Skeletal muscle satellite cell (primary cell): ENCODE data around the gene TBC1D1.

Experiments
- H3K27me3 ChIP-seq: 2 replicates; pipeline ENCODE4 v1.7.0; 2013; ENCODE audit warnings: low read length; ENCODE audit not compliant: control insufficient read depth, insufficient read depth
- H3K36me3 ChIP-seq: 2 replicates; pipeline ENCODE4 v1.7.0; 2013; ENCODE audit warnings: mild to moderate bottlenecking, control low read depth, low read length; ENCODE audit not compliant: insufficient read depth
- H3K4me1 ChIP-seq: 2 replicates; pipeline ENCODE4 v1.7.0; 2013; ENCODE audit warnings: low read length; ENCODE audit not compliant: control insufficient read depth, insufficient read depth
- H3K4me2 ChIP-seq: 2 replicates; pipeline ENCODE4 v1.7.0; 2013; ENCODE audit warnings: mild to moderate bottlenecking, low read length
- H3K4me3 ChIP-seq: 2 replicates; pipeline ENCODE4 v1.7.0; 2013; ENCODE audit warnings: low read length
- H3K9ac ChIP-seq: 2 replicates; pipeline ENCODE4 v1.7.0; 2013; ENCODE audit warnings: mild to moderate bottlenecking, low read depth, low read length, moderate library complexity
- H3K9me3 ChIP-seq: replicated peaks from 2 replicates; pipeline ENCODE4 v1.7.0; 2013; ENCODE audit warnings: mild to moderate bottlenecking, control low read depth, low read length

The TBC1D1 gene

DNA sequence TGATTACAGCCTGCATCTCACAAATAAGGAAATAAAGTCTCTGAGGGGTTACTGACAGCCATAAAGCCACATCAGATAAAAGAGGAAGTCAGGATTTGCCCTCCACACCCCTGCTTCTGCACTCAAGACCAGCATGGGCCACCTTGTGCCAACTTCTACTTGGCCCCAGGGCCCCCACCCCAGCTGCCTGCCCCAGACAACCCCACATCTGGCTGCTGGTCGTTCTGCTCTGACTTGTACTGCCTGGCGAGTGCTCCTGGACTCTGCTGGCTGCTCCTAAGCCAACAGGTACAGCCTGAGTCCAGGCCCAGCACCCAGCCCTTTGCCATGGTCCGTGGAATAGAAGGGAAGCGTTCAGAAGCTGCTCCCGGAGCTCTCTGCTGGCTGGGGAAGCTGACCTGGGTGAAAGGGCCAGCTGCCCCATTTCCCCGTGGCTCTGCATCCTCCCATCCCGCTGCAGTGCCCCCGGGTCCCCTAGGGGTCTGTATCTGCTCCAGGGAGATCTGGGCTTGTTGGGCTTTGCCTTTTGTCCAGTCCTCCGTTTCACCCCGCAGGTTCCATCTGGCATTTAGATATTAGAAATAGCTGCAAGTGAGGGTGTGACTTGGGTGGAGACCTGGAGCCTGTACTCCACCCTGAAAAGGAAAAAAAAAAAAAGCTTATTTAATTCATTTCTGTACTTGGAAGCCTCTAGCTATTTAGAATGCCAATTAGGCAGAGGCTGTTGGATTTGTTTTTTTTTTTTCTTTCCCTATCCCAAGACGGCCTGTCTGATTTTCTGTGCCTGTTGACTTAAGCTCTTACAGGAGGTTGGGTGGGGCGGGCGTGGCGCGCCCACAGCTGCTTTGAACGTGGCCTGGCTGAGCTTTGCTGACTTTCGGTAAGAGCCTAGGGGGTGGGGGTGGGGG is 264.1 kb downstream of the TBC1D1 start:
- Histone ChIP-seq H3K4me3 (no peak overlapping the region), H3K9ac (peak overlapping the region; percentile 21), H3K4me1 (peaks cover 29% of the 10 kb centered on the region), H3K4me2 (peak overlapping the region; percentile 28), H3K27me3 (no peaks in the 10 kb centered on the region), H3K36me3 (no peaks in the 10 kb centered on the region), H3K9me3 (no peaks in the 10 kb centered on the region)

DNA sequence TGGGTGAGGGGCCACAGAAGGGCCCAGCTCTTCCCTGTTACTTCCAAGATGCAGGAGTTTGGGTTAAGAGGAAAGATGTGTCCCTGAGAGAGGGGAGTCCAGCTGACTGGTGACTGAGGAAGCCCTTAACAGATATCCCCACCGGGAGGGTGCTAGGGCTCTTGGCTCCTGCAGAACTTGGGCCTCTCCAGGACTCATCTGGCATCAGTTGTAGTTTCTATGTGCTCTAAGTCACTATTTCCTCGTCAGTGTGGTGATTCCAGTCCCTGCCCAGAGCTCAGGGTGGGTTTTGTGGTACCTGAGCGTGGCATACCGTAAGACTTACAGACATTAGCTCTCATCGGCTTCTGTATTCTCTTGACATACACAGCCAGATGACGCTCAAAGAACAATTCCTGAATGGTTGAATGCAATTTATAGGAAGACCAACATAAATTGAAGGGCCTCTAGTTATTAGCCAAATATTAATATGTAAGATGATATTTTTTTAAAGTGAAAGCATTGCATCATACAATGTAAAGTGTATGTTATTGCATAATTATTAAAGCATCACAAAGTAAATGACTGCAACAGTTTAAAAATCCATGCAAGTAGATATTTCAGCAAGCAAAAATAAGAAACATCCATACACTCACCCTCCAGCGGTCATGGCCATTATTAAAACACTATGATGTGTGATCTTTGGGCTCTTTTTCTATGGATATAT is 264.9 kb downstream of the TBC1D1 start:
- no peaks in the 10 kb centered on the region for H3K36me3 ChIP-seq
- no peaks in the 10 kb centered on the region for H3K9me3 ChIP-seq
- peaks cover 28% of the 10 kb centered on the region for H3K4me1 ChIP-seq
- H3K4me3 ChIP-seq, result no peak overlapping the region
- no peak overlapping the region for H3K9ac ChIP-seq
- no peak overlapping the region for H3K4me2 ChIP-seq
- no peaks in the 10 kb centered on the region for H3K27me3 ChIP-seq

DNA sequence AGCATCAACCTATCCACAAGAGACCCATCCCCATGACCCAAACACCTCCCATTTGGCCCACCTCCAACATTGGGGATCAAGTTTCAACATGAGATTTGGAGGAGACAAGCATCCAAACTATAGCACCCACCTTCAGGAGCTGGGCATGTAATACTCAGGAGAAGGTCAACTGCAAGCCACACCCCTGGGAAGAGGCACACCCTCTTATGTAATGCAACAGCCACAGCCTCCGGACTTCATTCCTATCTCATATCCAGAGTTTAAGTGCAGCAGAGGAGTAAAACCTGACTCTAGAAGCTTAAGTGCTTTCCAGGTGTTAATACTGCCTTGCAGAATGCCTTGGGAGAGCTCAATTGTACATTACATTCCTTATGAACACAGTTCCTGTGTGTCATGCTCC is 266.7 kb downstream of the TBC1D1 start:
- Histone ChIP-seq H3K9me3 (no peaks in the 10 kb centered on the region), H3K27me3 (no peaks in the 10 kb centered on the region), H3K4me3 (no peak overlapping the region), H3K4me2 (no peak overlapping the region), H3K36me3 (no peaks in the 10 kb centered on the region), H3K4me1 (peaks cover 42% of the 10 kb centered on the region), H3K9ac (no peak overlapping the region)

DNA sequence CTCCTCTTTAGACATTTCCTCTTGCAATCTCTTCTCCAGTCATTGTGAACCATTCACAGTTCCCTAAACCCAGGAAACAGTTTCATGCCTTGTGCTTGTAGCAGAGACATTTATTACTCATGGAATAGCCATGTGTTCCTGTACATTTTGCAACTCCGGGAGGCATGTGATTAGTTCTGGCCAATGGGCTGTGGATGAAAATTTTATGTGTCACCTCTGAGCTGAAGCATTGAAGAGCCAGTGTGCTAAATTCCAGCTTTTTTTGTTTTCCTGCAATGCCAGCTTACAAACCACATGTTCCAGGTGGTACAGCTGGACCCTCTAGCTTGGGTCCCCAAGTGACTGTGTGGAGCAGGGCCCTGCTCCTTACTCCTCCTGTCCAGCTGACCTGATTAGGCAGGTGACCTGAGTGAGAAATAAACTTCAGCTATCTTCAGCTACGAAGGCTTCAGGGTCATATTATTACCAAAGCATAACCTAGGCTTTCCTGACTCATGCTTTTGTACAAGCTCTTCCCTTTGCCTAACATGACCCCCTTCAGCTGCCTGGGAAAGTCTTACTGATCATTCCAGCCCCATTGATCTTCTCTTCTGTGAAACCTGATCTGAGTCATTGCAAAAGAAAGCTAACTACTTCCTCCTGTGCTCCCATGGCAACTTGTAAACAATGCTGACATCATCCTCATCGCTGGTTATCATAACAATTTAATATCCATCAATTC is 269.8 kb downstream of the TBC1D1 start:
- Histone ChIP-seq H3K4me1 (peaks cover 39% of the 10 kb centered on the region), H3K36me3 (no peaks in the 10 kb centered on the region), H3K4me2 (peak overlapping the region; percentile 71), H3K4me3 (peak overlapping the region; percentile 40), H3K9me3 (no peaks in the 10 kb centered on the region), H3K27me3 (no peaks in the 10 kb centered on the region), H3K9ac (peak overlapping the region; percentile 83)

DNA sequence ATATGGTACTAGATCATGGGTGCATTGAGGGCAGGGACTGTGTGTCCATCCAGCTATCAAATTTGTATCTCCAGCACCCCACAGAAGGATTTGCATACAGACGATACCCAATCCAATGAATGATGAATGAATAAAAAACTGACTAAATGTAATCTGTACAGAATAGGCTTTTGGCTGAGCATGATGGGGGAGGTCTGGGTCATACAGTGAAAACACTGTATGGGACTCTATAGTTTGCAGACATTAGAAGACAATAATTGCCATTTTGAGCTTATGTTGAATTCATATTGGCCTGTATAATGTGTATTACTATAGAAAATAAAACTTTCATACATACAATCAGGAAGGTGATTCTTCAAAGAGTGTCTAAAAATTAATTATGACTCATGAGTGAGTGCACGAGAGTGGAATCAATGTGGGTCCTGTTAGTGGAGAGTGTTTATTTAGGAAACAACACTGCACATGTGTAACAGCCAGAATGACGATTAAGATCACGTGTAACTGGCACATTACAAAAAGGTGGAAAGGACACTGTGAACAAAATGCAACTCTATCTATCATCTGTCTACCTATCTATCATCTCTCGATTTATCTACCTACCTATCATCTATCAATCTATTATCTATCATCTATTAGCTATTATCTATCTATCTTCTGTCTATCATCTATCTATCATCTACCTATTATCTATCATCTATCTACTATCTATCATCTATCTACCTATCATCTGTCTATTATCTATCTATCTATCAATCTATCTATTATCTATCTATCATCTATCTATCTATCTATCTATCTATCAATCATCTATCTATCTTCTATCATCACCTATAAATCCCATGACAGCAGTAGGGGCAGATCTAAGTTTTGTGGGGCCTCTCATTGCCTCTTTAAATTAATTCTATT is 270.6 kb downstream of the TBC1D1 start:
- Histone ChIP-seq H3K27me3 (no peaks in the 10 kb centered on the region), H3K4me3 (no peak overlapping the region), H3K4me1 (peaks cover 36% of the 10 kb centered on the region), H3K9ac (peak overlapping the region; percentile 83), H3K36me3 (no peaks in the 10 kb centered on the region), H3K4me2 (peak overlapping the region; percentile 18), H3K9me3 (no peaks in the 10 kb centered on the region)

DNA sequence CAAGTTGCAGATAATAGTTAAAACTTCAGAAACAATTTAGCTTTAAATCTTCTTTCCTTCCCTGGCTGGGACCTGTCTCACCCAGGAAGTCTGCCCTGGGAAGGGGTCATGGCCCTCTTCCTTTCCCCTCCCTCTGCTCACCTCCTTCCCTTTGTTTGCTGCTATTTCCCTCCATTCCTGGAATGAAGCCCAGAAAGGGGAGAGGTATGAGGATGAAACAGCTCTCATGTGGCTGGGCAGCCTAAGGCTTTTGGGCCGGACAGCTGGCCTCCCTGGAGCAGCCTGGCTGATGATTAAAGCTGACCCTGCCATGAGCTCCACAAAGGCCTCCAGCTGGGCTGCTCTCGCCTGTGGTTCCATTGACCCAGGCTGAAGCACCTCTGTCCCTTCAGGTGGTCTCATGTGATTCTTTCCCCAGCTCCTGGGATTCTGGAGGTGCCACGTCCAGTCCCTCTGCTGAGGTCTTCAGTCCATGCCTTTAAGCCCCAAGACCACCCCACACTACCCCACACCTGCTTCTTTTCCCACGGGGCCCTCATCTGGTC is 271.4 kb downstream of the TBC1D1 start:
- Histone ChIP-seq H3K9ac (no peak overlapping the region), H3K4me2 (no peak overlapping the region), H3K27me3 (no peaks in the 10 kb centered on the region), H3K4me3 (no peak overlapping the region), H3K36me3 (no peaks in the 10 kb centered on the region), H3K9me3 (no peaks in the 10 kb centered on the region), H3K4me1 (peaks cover 36% of the 10 kb centered on the region)

DNA sequence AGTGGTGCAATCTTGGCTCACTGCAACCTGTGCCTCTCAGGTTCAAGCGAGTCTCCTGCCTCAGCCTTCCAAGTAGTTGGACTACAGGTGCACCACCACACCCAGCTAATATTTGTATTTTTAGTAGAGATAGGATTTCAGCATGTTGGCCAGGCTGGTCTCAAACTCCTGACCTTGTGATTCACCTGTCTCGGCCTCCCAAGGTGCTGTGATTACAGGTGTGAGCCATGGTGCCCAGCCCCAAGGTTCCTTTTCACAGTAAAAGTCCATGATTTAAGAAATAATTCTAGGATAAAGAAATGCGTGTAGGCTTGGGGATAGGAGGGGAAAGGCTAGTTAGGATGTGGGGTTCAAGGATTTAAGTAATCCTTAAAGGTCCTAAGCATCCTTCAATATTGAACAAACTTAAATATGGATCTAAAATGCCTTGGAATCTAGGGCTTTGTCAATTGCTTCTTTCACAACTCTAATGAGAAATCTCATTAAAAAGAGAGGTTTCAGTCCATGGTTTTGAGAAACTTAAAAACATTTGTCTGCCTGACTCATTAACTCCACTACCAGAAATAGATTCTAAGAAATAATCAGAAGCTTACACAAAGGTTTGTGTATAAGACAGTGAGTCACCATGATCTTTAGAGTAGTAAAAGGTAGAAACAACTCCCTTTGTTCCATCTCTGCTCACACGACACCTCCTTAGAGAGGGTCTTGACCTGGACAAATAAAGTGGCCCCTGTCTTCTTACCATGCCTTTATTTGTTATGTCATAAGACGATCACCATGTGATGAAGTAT is 272.5 kb downstream of the TBC1D1 start:
- no peaks in the 10 kb centered on the region for H3K27me3 ChIP-seq
- H3K4me1 ChIP-seq, result peaks cover 36% of the 10 kb centered on the region
- no peaks in the 10 kb centered on the region for H3K9me3 ChIP-seq
- H3K4me2 ChIP-seq, result no peak overlapping the region
- H3K36me3 ChIP-seq, result no peaks in the 10 kb centered on the region
- H3K9ac ChIP-seq, result no peak overlapping the region
- no peak overlapping the region for H3K4me3 ChIP-seq

DNA sequence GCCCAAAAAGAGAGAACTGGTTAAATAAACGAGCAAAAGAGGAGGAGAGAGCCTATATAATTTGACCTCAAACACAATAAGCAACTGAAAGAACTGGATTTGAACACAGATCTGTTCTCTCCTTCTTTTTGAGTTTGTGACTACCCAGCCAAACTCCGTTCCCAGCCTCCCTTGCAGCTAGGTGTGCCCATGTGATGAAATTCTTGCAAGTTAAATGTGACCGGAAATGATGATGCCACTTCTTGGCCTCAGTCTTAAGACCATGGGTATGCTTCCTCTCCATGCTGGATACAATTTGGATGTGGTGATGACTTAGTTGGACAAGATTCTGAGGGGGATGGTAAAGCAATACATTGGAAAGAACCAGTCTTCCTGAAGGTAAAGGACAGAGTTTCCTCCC is 273.5 kb downstream of the TBC1D1 start:
- Histone ChIP-seq H3K4me1 (peaks cover 36% of the 10 kb centered on the region), H3K4me3 (no peak overlapping the region), H3K27me3 (no peaks in the 10 kb centered on the region), H3K36me3 (no peaks in the 10 kb centered on the region), H3K9ac (no peak overlapping the region), H3K4me2 (no peak overlapping the region), H3K9me3 (no peaks in the 10 kb centered on the region)

DNA sequence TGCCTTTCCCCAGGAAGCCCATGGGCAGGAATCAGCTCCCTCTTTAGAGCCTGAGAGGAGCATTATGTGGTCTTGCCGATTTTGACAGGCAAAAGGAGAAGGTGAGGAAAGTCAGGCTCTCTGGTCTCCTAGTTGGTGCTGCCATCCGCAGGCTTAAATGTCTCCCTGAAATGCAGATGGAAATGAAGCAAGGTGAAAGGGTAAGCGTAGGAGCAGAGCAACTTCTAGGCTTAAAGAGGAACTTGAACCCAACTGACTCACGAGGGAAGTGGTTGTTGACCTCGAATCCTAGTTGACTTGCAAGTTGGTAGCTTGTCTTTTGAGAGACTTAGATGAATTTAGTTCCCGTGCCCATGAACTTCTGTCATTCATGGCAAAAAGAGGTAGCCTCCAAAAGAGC is 275.2 kb downstream of the TBC1D1 start:
- H3K36me3 ChIP-seq, result no peaks in the 10 kb centered on the region
- no peaks in the 10 kb centered on the region for H3K9me3 ChIP-seq
- no peak overlapping the region for H3K4me2 ChIP-seq
- H3K9ac ChIP-seq, result no peak overlapping the region
- no peak overlapping the region for H3K4me3 ChIP-seq
- H3K27me3 ChIP-seq, result no peaks in the 10 kb centered on the region
- H3K4me1 ChIP-seq, result peaks cover 26% of the 10 kb centered on the region

DNA sequence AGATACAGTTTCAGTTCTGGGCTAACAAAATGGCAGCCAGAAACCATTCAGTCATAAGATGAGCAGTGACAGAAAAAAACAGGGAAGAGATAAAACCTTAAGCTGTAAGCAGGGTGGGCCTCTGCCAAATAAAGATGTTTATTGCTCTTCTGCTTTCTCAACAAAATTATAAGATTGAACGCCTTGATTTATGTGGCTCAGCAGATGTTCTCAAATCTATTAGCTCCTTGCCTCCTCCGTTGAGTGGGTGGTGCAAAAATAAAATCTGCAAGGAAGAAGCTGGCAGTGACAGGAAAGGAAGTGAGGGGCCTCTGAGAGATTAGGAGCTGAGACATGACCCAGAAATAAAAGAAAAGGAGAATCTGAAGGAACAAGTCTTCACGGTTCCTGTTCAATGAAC is 275.9 kb downstream of the TBC1D1 start:
- H3K9ac ChIP-seq, result no peak overlapping the region
- no peaks in the 10 kb centered on the region for H3K9me3 ChIP-seq
- H3K4me2 ChIP-seq, result no peak overlapping the region
- H3K4me1 ChIP-seq, result peaks cover 20% of the 10 kb centered on the region
- H3K36me3 ChIP-seq, result no peaks in the 10 kb centered on the region
- no peaks in the 10 kb centered on the region for H3K27me3 ChIP-seq
- H3K4me3 ChIP-seq, result no peak overlapping the region
